HEK293 (cell line): Measurements from ENCODE around the gene CHRM2.

Source experiments
- CTCF ChIA-PET: fragments of 350-600 bp; formaldehyde crosslinking; extraction: SDS; loops from one replicate; lab custom pipeline; 2021; ENCODE audit warnings: antibody characterized with exemption; lab: Yijun Ruan, JAX
- POLR2A ChIA-PET: fragments of 300-600 bp; formaldehyde crosslinking; extraction: SDS; loops from one replicate; lab custom pipeline; 2020; ENCODE audit warnings: antibody characterized with exemption, inconsistent platforms; lab: Yijun Ruan, JAX
- H3K27ac ChIP-seq: fragments of 200-500 bp; sonication (Bioruptor generic); 2 replicates; pipeline ENCODE4 v1.5.1; 2014; ENCODE audit warnings: low read depth, low read length, control low read depth, inconsistent platforms; ENCODE audit errors: extremely low read depth
- H3K36me3 ChIP-seq, 2 experiments: fragments of 200-500 bp in 1 of 2; sonication (Bioruptor generic) in 1 of 2; 1 replicate in 1 of 2; 2 replicates in 1 of 2; pipeline ENCODE4 v1.5.1; 2014 to 2017; ENCODE audit warnings: inconsistent platforms in 2 of 2, low read length in 2 of 2; ENCODE audit not compliant: control insufficient read depth in 2 of 2, insufficient read depth in 1 of 2
- H3K4me1 ChIP-seq: fragments of 200-500 bp; sonication (Bioruptor generic); 2 replicates; pipeline ENCODE4 v1.5.1; 2014; ENCODE audit warnings: mild to moderate bottlenecking, low read length, inconsistent platforms; ENCODE audit not compliant: control insufficient read depth, insufficient read depth
- H3K4me3 ChIP-seq: 2 replicates; pipeline ENCODE4 v1.5.1; 2011; ENCODE audit warnings: low read depth, mild to moderate bottlenecking, control low read depth, low read length, moderate library complexity
- H3K9me3 ChIP-seq: fragments of 200-500 bp; sonication (Bioruptor generic); 2 replicates; pipeline ENCODE4 v1.5.1; 2014; ENCODE audit warnings: low read depth, low read length, inconsistent platforms; ENCODE audit not compliant: control insufficient read depth, insufficient read depth
- BCL6B ChIP-seq: fragments of 450-650 bp; formaldehyde crosslinking; IDR thresholded peaks from 2 replicates; pipeline ENCODE4 v1.5.1; 2017; ENCODE audit warnings: missing biosample characterization, missing genetic modification characterization
- GFI1B ChIP-seq: fragments of 450-650 bp; formaldehyde crosslinking; IDR thresholded peaks from 2 replicates; pipeline ENCODE4 v1.5.1; 2016; ENCODE audit warnings: missing biosample characterization, missing genetic modification characterization
- HOXD13 ChIP-seq: sonication (generic); formaldehyde crosslinking; IDR thresholded peaks from 2 replicates; pipeline ENCODE4 v1.8.0; 2022; ENCODE audit warnings: missing genetic modification reagents, borderline replicate concordance
- INSM2 ChIP-seq: fragments of 450-650 bp; formaldehyde crosslinking; IDR thresholded peaks from 2 replicates; pipeline ENCODE4 v1.5.1; 2016; ENCODE audit warnings: missing biosample characterization, missing genetic modification characterization
- KLF17 ChIP-seq: fragments of 450-650 bp; formaldehyde crosslinking; IDR thresholded peaks from 2 replicates; pipeline ENCODE4 v1.5.1; 2016; ENCODE audit warnings: missing biosample characterization, missing genetic modification characterization
- PRDM1 ChIP-seq: fragments of 450-650 bp; formaldehyde crosslinking; IDR thresholded peaks from 2 replicates; pipeline ENCODE4; 2016; ENCODE audit warnings: missing biosample characterization, missing genetic modification characterization
- PRDM4 ChIP-seq: fragments of 450-650 bp; formaldehyde crosslinking; IDR thresholded peaks from 2 replicates; pipeline ENCODE4 v1.5.1; 2017; ENCODE audit warnings: missing biosample characterization, missing genetic modification characterization
- SP7 ChIP-seq: fragments of 450-650 bp; formaldehyde crosslinking; IDR thresholded peaks from 2 replicates; pipeline ENCODE4 v1.5.1; 2016; ENCODE audit warnings: missing biosample characterization, missing genetic modification characterization
- TRIM28 ChIP-seq: IDR thresholded peaks from 2 replicates; pipeline ENCODE4 v1.6.1; 2011; ENCODE audit warnings: low read length, control low read depth, borderline replicate concordance
- ZBTB11 ChIP-seq: fragments of 450-650 bp; formaldehyde crosslinking; conservative IDR thresholded peaks from 2 replicates; pipeline ENCODE4 v1.5.1; 2016; ENCODE audit warnings: low read depth, missing biosample characterization, missing genetic modification characterization
- ZBTB26 ChIP-seq: fragments of 450-650 bp; formaldehyde crosslinking; optimal IDR thresholded peaks from 2 replicates; pipeline ENCODE3; 2016; ENCODE audit warnings: missing biosample characterization, mild to moderate bottlenecking, missing genetic modification characterization
- ZBTB7A ChIP-seq: fragments of 450-650 bp; formaldehyde crosslinking; IDR thresholded peaks from 2 replicates; pipeline ENCODE4 v1.5.1; 2016; ENCODE audit warnings: low read depth, missing biosample characterization, missing genetic modification characterization
- ZFP37 ChIP-seq: fragments of 450-650 bp; formaldehyde crosslinking; IDR thresholded peaks from 2 replicates; pipeline ENCODE4 v1.5.1; 2016; ENCODE audit warnings: missing biosample characterization, missing genetic modification characterization
- ZNF140 ChIP-seq: fragments of 450-650 bp; formaldehyde crosslinking; IDR thresholded peaks from 2 replicates; pipeline ENCODE4 v1.5.1; 2016; ENCODE audit warnings: missing biosample characterization, missing genetic modification characterization
- ZNF530 ChIP-seq: fragments of 450-650 bp; formaldehyde crosslinking; IDR thresholded peaks from 2 replicates; pipeline ENCODE4 v1.5.1; 2016; ENCODE audit warnings: low read depth, missing biosample characterization, missing genetic modification characterization
- ZNF707 ChIP-seq: fragments of 450-650 bp; formaldehyde crosslinking; IDR thresholded peaks from 2 replicates; pipeline ENCODE4 v1.5.1; 2016; ENCODE audit warnings: missing biosample characterization, missing genetic modification characterization
- ZSCAN23 ChIP-seq: fragments of 450-650 bp; formaldehyde crosslinking; IDR thresholded peaks from 2 replicates; pipeline ENCODE4 v1.5.1; 2016; ENCODE audit warnings: missing biosample characterization, missing genetic modification characterization

CHRM2 gene

GRCh38 chr7:136865777-136866176, 2.7 kb upstream of the CHRM2 start:
- TF ChIP-seq KLF17 (tag by site-specific recombination): no peak
- no peak for TF ChIP-seq ZNF140 (tag by site-specific recombination)
- TF ChIP-seq ZBTB11: no peak
- no peak for TF ChIP-seq SP7
- no peak for TF ChIP-seq ZBTB26 (tag by site-specific recombination)
- no peak for TF ChIP-seq ZBTB7A
- no peak for TF ChIP-seq ZSCAN23 (tag by site-specific recombination)
- TF ChIP-seq GFI1B (tag by site-specific recombination): no peak
- TF ChIP-seq ZNF707 (tag by site-specific recombination): no peak
- TF ChIP-seq PRDM4: no peak
- TF ChIP-seq ZNF530 (tag by site-specific recombination): no peak
- TF ChIP-seq HOXD13 (CRISPR knock-in tag): no peak
- no peak for TF ChIP-seq TRIM28
- TF ChIP-seq INSM2 (tag by site-specific recombination): no peak
- TF ChIP-seq PRDM1: no peak
- TF ChIP-seq BCL6B: no peak
- TF ChIP-seq ZFP37 (tag by site-specific recombination): no peak

More at GRCh38 chr7:136865777-136866176, 2.7 kb upstream of the CHRM2 start:
- no peaks in the 10 kb centered on the region for H3K4me1 ChIP-seq
- no peaks in the 10 kb centered on the region for H3K36me3 ChIP-seq
- CTCF ChIA-PET: no interaction called here
- POLR2A ChIA-PET: no interaction called here
- no peak overlapping the region for H3K4me3 ChIP-seq
- no peak overlapping the region for H3K27ac ChIP-seq
- no peaks in the 10 kb centered on the region for H3K9me3 ChIP-seq
